Measurements from ENCODE around the gene ZNF439. TPM values are rescaled to one million over a fixed set of nuclear protein-coding genes. Genes with fewer than 3 reads are reported as not detected.

ZNF439 gene
- total and polyA plus RNA-seq, 2 of the 13 experiments (the other 11 are each of a cell fraction or from before 2014, with no cell fraction given), result 2.9 to 4.9 TPM

DNA sequence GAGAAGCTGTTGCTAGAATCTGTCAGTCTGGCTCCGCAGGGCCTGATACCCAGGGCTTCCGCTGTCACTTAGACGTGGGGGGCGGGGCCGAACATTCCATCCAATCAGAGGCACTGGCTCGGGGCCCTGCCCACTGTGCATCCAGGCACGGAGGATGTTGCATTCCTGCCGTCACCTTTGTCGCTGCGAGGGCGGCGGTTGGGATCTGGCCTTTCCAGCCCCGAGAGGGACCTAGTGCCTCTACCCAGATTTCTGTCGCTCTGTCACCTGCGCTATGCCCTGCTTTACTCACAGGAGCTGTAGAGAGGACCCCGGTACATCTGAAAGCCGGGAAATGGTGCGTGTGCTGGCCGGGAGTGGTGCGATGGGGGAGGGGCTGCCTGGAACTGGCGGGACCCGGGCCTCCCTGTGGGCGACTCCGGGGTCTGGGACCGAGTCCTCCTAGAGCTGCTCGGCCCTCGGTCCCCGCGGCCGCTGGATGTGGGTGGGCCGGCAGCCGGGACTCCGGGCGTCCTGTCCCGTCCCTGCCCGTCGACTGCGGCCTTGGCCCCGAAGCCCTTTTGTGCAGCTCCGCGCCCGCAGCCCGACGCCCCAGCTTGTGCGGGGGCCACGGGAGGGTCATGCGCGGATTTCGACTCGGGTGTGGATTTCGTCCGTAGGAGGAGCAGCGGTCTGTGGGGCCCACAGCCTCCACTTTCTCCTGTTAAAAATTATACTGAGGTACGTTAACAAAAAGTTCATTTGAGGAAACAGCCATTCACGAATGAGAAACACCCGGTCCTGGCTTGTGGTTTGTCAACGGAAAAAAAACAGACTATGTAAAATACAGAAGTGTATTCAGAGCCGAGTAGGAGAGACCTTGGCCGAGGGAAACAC lies at the start of gene ZNF439 (continued):
- TF ChIP-seq, protein P1, sequence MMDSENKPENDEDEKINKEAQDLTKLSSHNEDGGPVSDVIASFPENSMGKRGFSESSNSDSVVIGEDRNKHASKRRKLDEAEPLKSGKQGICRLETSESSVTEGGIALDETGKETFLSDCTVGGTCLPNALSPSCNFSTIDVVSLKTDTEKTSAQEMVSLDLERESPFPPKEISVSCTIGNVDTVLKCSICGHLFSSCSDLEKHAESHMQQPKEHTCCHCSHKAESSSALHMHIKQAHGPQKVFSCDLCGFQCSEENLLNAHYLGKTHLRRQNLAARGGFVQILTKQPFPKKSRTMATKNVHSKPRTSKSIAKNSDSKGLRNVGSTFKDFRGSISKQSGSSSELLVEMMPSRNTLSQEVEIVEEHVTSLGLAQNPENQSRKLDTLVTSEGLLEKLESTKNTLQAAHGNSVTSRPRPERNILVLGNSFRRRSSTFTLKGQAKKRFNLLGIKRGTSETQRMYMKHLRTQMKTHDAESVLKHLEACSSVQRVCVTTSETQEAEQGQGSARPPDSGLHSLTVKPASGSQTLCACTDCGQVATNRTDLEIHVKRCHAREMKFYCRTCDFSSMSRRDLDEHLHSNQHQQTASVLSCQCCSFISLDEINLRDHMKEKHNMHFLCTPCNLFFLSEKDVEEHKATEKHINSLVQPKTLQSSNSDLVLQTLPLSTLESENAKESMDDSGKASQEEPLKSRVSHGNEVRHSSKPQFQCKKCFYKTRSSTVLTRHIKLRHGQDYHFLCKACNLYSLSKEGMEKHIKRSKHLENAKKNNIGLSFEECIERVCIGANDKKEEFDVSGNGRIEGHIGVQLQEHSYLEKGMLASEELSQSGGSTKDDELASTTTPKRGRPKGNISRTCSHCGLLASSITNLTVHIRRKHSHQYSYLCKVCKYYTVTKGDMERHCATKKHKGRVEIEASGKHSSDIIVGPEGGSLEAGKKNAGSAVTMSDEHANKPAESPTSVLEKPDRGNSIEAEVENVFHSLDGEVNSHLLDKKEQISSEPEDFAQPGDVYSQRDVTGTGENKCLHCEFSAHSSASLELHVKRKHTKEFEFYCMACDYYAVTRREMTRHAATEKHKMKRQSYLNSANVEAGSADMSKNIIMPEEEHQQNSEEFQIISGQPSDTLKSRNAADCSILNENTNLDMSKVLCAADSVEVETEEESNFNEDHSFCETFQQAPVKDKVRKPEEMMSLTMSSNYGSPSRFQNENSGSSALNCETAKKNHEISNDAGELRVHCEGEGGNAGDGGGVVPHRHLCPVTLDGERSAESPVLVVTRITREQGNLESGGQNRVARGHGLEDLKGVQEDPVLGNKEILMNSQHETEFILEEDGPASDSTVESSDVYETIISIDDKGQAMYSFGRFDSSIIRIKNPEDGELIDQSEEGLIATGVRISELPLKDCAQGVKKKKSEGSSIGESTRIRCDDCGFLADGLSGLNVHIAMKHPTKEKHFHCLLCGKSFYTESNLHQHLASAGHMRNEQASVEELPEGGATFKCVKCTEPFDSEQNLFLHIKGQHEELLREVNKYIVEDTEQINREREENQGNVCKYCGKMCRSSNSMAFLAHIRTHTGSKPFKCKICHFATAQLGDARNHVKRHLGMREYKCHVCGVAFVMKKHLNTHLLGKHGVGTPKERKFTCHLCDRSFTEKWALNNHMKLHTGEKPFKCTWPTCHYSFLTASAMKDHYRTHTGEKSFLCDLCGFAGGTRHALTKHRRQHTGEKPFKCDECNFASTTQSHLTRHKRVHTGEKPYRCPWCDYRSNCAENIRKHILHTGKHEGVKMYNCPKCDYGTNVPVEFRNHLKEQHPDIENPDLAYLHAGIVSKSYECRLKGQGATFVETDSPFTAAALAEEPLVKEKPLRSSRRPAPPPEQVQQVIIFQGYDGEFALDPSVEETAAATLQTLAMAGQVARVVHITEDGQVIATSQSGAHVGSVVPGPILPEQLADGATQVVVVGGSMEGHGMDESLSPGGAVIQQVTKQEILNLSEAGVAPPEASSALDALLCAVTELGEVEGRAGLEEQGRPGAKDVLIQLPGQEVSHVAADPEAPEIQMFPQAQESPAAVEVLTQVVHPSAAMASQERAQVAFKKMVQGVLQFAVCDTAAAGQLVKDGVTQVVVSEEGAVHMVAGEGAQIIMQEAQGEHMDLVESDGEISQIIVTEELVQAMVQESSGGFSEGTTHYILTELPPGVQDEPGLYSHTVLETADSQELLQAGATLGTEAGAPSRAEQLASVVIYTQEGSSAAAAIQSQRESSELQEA (CRISPR knock-in tag; IDR thresholded peaks at IDR 0.05; ENCODE audit: not compliant biosample characterization), result peak; percentile 98
- TF ChIP-seq PAWR (CRISPR knock-in tag; IDR thresholded peaks at IDR 0.05; ENCODE audit: borderline replicate concordance) (no peak), KDM5A (IDR thresholded peaks at IDR 0.05; ENCODE audit: borderline replicate concordance, low read length) (no peak; the same call in 1 of the 2 replicates), ZNF530 (CRISPR knock-in tag; IDR thresholded peaks at IDR 0.05; ENCODE audit: low read depth) (no peak), RFX3 (CRISPR knock-in tag; IDR thresholded peaks at IDR 0.05) (no peak), ZMAT3 (CRISPR knock-in tag; conservative IDR thresholded peaks at IDR 0.05) (0 out of 2 replicates have a peak, but pooled peaks have one; percentile 21), PPARG (CRISPR knock-in tag; conservative IDR thresholded peaks at IDR 0.05) (no peak), ZNF709 (CRISPR knock-in tag; IDR thresholded peaks at IDR 0.05) (peak; percentile 84), FOSL2 (CRISPR knock-in tag; IDR thresholded peaks at IDR 0.05) (peak; percentile 8; the same call in 1 of the 2 replicates)
- TF ChIP-seq, protein P2, sequence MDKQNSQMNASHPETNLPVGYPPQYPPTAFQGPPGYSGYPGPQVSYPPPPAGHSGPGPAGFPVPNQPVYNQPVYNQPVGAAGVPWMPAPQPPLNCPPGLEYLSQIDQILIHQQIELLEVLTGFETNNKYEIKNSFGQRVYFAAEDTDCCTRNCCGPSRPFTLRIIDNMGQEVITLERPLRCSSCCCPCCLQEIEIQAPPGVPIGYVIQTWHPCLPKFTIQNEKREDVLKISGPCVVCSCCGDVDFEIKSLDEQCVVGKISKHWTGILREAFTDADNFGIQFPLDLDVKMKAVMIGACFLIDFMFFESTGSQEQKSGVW (CRISPR knock-in tag; IDR thresholded peaks at IDR 0.05; ENCODE audit: borderline replicate concordance), result no peak
- TF ChIP-seq, protein P3, sequence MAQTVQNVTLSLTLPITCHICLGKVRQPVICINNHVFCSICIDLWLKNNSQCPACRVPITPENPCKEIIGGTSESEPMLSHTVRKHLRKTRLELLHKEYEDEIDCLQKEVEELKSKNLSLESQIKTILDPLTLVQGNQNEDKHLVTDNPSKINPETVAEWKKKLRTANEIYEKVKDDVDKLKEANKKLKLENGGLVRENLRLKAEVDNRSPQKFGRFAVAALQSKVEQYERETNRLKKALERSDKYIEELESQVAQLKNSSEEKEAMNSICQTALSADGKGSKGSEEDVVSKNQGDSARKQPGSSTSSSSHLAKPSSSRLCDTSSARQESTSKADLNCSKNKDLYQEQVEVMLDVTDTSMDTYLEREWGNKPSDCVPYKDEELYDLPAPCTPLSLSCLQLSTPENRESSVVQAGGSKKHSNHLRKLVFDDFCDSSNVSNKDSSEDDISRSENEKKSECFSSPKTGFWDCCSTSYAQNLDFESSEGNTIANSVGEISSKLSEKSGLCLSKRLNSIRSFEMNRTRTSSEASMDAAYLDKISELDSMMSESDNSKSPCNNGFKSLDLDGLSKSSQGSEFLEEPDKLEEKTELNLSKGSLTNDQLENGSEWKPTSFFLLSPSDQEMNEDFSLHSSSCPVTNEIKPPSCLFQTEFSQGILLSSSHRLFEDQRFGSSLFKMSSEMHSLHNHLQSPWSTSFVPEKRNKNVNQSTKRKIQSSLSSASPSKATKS (CRISPR knock-in tag; IDR thresholded peaks at IDR 0.05), result no peak
- TF ChIP-seq, protein P4, sequence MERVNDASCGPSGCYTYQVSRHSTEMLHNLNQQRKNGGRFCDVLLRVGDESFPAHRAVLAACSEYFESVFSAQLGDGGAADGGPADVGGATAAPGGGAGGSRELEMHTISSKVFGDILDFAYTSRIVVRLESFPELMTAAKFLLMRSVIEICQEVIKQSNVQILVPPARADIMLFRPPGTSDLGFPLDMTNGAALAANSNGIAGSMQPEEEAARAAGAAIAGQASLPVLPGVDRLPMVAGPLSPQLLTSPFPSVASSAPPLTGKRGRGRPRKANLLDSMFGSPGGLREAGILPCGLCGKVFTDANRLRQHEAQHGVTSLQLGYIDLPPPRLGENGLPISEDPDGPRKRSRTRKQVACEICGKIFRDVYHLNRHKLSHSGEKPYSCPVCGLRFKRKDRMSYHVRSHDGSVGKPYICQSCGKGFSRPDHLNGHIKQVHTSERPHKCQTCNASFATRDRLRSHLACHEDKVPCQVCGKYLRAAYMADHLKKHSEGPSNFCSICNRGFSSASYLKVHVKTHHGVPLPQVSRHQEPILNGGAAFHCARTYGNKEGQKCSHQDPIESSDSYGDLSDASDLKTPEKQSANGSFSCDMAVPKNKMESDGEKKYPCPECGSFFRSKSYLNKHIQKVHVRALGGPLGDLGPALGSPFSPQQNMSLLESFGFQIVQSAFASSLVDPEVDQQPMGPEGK (CRISPR knock-in tag; IDR thresholded peaks at IDR 0.05), result peak; percentile 39; the same call in 1 of the 2 replicates
